ENCODE data around the gene CITED4. TPM values are rescaled to one million over a fixed set of nuclear protein-coding genes. Genes with fewer than 3 reads are reported as not detected.

The CITED4 gene
- total and polyA plus RNA-seq, 9 of the 15 experiments (the other 6 are each of a cell fraction or from before 2014, with no cell fraction given): 0.11 to 1.2 (median 0.17) TPM; not detected in 2

DNA sequence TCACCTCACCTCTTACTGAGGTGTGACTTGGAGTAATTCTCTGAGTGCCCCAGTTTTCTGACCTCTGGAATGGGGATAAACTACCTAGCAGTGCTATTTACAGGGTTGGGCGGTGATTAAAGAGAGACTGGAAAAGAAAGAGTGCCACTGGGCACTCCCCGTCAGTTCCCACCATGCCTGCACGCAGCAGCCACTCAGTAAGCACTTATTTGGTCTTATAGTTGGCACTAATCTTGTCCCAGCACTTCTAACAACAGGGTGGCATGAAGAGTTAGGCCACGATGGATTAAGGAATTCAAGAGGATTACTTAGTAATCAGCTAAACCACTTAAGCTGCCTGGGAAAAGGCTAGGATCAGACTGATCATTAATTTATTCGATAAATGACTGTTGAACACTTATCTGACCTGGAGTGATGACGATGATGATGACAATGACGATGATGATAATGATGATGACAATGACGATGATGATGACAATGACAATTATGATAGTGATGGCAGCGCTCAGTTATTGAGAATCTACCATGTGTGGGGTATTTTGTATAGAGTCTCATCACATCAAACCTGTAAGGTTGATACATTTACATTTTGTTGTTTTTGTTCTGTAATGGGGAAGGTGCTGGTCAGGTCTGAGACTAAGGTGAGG lies 5.4 kb downstream of the CITED4 start:
- H3K4me3 ChIP-seq: no peak overlapping the region
- no peaks in the 10 kb centered on the region for H3K9me1 ChIP-seq (ENCODE audit: control insufficient read depth, insufficient read depth, low read length)
- H2AFZ ChIP-seq (ENCODE audit: low read depth, low read length): no peak overlapping the region
- peaks cover 0 to 2% of the 10 kb centered on the region in 2 experiments; a peak in 1 of 5 replicates for H3K27me3 ChIP-seq (ENCODE audit: control insufficient read depth in 2 of 2, insufficient read depth in 2 of 2, low read length in 2 of 2)
- H3K36me3 ChIP-seq (ENCODE audit: control insufficient read depth, insufficient read depth, low read length): no peaks in the 10 kb centered on the region
- no TSS peak for BruUV-seq (replicated peaks)
- H3K27ac ChIP-seq (ENCODE audit: extremely low read depth, low read depth, low read length): no peak overlapping the region
- H4K20me1 ChIP-seq (replicated peaks; ENCODE audit: control insufficient read depth, insufficient read depth, low read length): no peaks in the 10 kb centered on the region
- ChIA-PET POLR2A (interaction anchor here (0.6 to 0.9 kb wide), 2 partner anchors 65 to 166 kb away, joined by 3 to 4 read pairs; partner anchors contain the start of gene NFYC), CTCF (ENCODE audit: low intra/inter-chr PET ratio) (interaction anchor here (0.7 kb wide), 1 partner anchor 78 kb away, joined by 4 read pairs; no protein-coding TSS in a partner anchor)
- no peaks in the 10 kb centered on the region for H3K79me2 ChIP-seq (ENCODE audit: control insufficient read depth, insufficient read depth, low read length)
- FAIRE-seq (no peak), DNase-seq (ENCODE audit: extremely low read depth in 1 of 4, low spot score in 3 of 4) (no peak), ATAC-seq (no peak)
- peaks cover 0 to 12% of the 10 kb centered on the region in 2 experiments; a peak in 3 of 5 replicates for H3K4me1 ChIP-seq (replicated peaks in 1 of 2; ENCODE audit: control insufficient read depth in 2 of 2, insufficient read depth in 2 of 2, low read length in 2 of 2)
- H3K9me3 ChIP-seq (replicated peaks; ENCODE audit: control insufficient read depth, insufficient read depth, low read depth, low read length): no peaks in the 10 kb centered on the region
- intact Hi-C loops (cut with micrococcal nuclease): no loop called here
- no peak overlapping the region for H3K9ac ChIP-seq (ENCODE audit: insufficient read depth in 1 of 2, low read depth in 2 of 2, low read length in 2 of 2)
- in situ Hi-C loops (cut with MboI): loop anchor here (5.0 kb wide), 1 partner anchor 96 kb away; no protein-coding TSS in a partner anchor
- no peak overlapping the region for H3K4me2 ChIP-seq (ENCODE audit: insufficient read depth, low read length)
- WGBS (ENCODE audit: insufficient coverage, low coverage, missing lambda C conversion rate): 19% methylated on average over 9 of the region's 9 CpGs
- TF ChIP-seq ELF1 (tag; IDR thresholded peaks at IDR 0.05) (no peak), MTF1 (CRISPR knock-in tag; IDR thresholded peaks at IDR 0.05; ENCODE audit: borderline replicate concordance) (no peak), ATF1 (CRISPR knock-in tag; IDR thresholded peaks at IDR 0.05) (no peak), ATF1 (tag; IDR thresholded peaks at IDR 0.05) (peak; percentile 78), CREM (IDR thresholded peaks at IDR 0.05; ENCODE audit: low read depth) (0 out of 2 replicates have a peak, but pooled peaks have one; percentile 14), ZNF561 (CRISPR knock-in tag; conservative IDR thresholded peaks at IDR 0.05) (no peak), ATF3 (IDR thresholded peaks at IDR 0.05) (peak; percentile 42; the same call in 1 of the 2 replicates), ATF3 (CRISPR knock-in tag; conservative IDR thresholded peaks at IDR 0.05) (no peak), IRF2 (CRISPR knock-in tag; IDR thresholded peaks at IDR 0.05) (no peak), PTRF (tag; IDR thresholded peaks at IDR 0.05) (no peak), PTBP1 (IDR thresholded peaks at IDR 0.05; ENCODE audit: low read depth, low read length) (no peak), ZNF586 (CRISPR knock-in tag; conservative IDR thresholded peaks at IDR 0.05) (no peak), CGGBP1 (CRISPR knock-in tag; IDR thresholded peaks at IDR 0.05) (no peak), RAD21 (CRISPR knock-in tag; conservative IDR thresholded peaks at IDR 0.05 in 1 of 2, IDR thresholded peaks at IDR 0.05 in 1 of 2) (no peak), THRB (CRISPR knock-in tag; conservative IDR thresholded peaks at IDR 0.05) (no peak)
- TF ChIP-seq, protein P1, sequence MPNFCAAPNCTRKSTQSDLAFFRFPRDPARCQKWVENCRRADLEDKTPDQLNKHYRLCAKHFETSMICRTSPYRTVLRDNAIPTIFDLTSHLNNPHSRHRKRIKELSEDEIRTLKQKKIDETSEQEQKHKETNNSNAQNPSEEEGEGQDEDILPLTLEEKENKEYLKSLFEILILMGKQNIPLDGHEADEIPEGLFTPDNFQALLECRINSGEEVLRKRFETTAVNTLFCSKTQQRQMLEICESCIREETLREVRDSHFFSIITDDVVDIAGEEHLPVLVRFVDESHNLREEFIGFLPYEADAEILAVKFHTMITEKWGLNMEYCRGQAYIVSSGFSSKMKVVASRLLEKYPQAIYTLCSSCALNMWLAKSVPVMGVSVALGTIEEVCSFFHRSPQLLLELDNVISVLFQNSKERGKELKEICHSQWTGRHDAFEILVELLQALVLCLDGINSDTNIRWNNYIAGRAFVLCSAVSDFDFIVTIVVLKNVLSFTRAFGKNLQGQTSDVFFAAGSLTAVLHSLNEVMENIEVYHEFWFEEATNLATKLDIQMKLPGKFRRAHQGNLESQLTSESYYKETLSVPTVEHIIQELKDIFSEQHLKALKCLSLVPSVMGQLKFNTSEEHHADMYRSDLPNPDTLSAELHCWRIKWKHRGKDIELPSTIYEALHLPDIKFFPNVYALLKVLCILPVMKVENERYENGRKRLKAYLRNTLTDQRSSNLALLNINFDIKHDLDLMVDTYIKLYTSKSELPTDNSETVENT (CRISPR knock-in tag; IDR thresholded peaks at IDR 0.05): no peak
- TF ChIP-seq, protein P2, sequence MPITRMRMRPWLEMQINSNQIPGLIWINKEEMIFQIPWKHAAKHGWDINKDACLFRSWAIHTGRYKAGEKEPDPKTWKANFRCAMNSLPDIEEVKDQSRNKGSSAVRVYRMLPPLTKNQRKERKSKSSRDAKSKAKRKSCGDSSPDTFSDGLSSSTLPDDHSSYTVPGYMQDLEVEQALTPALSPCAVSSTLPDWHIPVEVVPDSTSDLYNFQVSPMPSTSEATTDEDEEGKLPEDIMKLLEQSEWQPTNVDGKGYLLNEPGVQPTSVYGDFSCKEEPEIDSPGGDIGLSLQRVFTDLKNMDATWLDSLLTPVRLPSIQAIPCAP (CRISPR knock-in tag; IDR thresholded peaks at IDR 0.05; ENCODE audit: borderline replicate concordance): no peak

All from K562 (cell line).